Neural cell (in vitro differentiated cells): ENCODE measurements around the gene ZDHHC7.

ENCODE experiments used
- EP300 ChIP-seq: fragments of 450-650 bp; conservative IDR thresholded peaks from 2 replicates; pipeline ENCODE4 v1.6.1; 2014; ENCODE audit warnings: antibody characterized with exemption, mild to moderate bottlenecking, moderate library complexity; ENCODE audit not compliant: poor library complexity, severe bottlenecking
- POLR2AphosphoS5 ChIP-seq: IDR thresholded peaks from 2 replicates; pipeline ENCODE4 v1.6.1; 2012
- RAD21 ChIP-seq: fragments of 450-650 bp; conservative IDR thresholded peaks from 2 replicates; pipeline ENCODE4 v1.6.1; 2014; ENCODE audit warnings: antibody characterized with exemption, mild to moderate bottlenecking, moderate library complexity
- SMC3 ChIP-seq: fragments of 450-650 bp; conservative IDR thresholded peaks from 2 replicates; pipeline ENCODE4 v1.6.1; 2014; ENCODE audit warnings: antibody characterized with exemption, mild to moderate bottlenecking, moderate library complexity; ENCODE audit not compliant: poor library complexity
- TF ChIP-seq, protein P1 (sequence below): fragments of 450-650 bp; IDR thresholded peaks from 2 replicates; pipeline ENCODE4 v1.5.1; 2014; ENCODE audit warnings: antibody characterized with exemption, mild to moderate bottlenecking, moderate library complexity; ENCODE audit not compliant: poor library complexity, severe bottlenecking

DNA sequence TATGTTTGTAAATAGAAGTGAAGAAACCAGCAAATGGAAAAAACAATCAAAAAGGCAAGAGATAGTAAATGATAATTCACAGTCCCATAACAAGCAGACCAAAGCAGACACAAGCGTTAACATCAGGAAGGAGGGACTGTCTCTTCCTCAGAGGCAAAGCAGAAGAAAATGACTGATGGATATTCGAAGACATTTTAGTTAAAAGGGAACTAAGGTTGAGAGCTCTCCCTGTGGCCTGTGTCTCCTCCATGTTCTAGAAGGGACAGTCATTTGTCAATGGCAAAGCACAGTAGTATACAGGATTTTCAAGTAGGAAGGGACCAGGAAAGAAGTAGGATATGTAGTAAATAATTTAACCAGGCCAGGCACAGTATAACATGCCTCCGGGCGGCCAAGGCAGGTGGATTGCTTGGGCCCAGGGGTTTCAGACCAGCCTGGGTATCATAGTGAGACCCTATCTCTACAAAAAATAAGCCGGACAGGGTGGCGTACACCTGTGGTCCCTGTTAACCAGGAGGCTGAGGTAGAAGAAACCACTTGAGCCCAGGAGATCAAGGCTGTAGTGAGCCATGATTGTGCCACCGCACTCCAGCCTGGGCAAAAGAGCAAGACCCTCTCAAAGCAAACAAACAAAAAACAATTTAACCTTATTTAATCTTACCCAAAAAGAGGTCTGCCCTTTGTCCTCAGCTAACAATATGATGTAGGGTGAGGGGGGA is 3.7 kb downstream of the ZDHHC7 start:
- TF ChIP-seq, protein P1, sequence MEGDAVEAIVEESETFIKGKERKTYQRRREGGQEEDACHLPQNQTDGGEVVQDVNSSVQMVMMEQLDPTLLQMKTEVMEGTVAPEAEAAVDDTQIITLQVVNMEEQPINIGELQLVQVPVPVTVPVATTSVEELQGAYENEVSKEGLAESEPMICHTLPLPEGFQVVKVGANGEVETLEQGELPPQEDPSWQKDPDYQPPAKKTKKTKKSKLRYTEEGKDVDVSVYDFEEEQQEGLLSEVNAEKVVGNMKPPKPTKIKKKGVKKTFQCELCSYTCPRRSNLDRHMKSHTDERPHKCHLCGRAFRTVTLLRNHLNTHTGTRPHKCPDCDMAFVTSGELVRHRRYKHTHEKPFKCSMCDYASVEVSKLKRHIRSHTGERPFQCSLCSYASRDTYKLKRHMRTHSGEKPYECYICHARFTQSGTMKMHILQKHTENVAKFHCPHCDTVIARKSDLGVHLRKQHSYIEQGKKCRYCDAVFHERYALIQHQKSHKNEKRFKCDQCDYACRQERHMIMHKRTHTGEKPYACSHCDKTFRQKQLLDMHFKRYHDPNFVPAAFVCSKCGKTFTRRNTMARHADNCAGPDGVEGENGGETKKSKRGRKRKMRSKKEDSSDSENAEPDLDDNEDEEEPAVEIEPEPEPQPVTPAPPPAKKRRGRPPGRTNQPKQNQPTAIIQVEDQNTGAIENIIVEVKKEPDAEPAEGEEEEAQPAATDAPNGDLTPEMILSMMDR = no peak
- no peak for TF ChIP-seq POLR2AphosphoS5
- no peak for TF ChIP-seq RAD21
- no peak for TF ChIP-seq EP300
- no peak for TF ChIP-seq SMC3
